ENCODE data around the gene PLA2G1B.

PLA2G1B gene

DNA sequence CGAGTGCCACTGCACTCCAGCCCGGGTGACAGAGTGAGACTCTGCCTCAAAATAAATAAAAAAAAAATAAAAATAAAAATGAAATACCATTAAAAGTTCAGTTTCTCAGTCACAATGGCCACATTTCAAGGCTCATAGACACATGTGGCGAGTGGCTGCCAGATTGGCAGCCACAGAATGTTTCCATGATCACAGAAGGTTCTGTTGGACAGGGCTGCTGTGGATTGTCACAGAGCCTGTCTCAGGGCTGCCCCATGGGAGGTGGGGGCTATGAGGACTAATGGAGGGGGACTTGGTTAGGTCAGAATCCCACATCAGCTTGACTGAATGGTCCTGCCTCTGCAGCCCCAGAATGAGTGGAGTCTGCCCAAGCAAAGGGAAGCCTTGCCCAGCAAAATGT, 3.8 kb upstream of the PLA2G1B start:
- H3K9me3 ChIP-seq (ENCODE audit: control extremely low read depth in 1 of 5, control insufficient read depth in 4 of 5, insufficient read depth in 2 of 5, low read depth in 1 of 5, low read length in 4 of 5), result peaks cover 0 to 3% (median 0%) of the 10 kb centered on the region in 5 experiments
- ChIA-PET CTCF (no interaction called here), POLR2A (interaction anchor here (0.6 to 0.7 kb wide), 2 partner anchors 29 to 38 kb away, joined by 3 read pairs; partner anchors contain the start of gene RNU4-1)
- DNase-seq, result no peak
- WGBS (ENCODE audit: insufficient coverage), result 100% methylated on average over 1 of the region's 3 CpGs
- no peak overlapping the region for H3K4me3 ChIP-seq (ENCODE audit: control insufficient read depth in 1 of 7, extremely low read depth in 1 of 7, insufficient read depth in 4 of 7, low read depth in 2 of 7, low read length in 6 of 7)
- H3K4me1 ChIP-seq (ENCODE audit: control extremely low read depth in 1 of 4, control insufficient read depth in 4 of 4, insufficient read depth in 4 of 4, low read length in 3 of 4), result no peaks in the 10 kb centered on the region
- peaks cover 0 to 10% (median 0%) of the 10 kb centered on the region in 5 experiments for H3K27me3 ChIP-seq (replicated peaks in 2 of 5; ENCODE audit: control insufficient read depth in 4 of 5, insufficient read depth in 5 of 5, low read length in 4 of 5)
- no peak overlapping the region for H3K27ac ChIP-seq (ENCODE audit: insufficient read depth in 1 of 2, low read depth in 1 of 2, low read length in 2 of 2, poor library complexity in 1 of 2, severe bottlenecking in 2 of 2)
- H3K36me3 ChIP-seq (ENCODE audit: control insufficient read depth in 4 of 4, insufficient read depth in 4 of 4, low read length in 3 of 4), result no peaks in the 10 kb centered on the region

DNA sequence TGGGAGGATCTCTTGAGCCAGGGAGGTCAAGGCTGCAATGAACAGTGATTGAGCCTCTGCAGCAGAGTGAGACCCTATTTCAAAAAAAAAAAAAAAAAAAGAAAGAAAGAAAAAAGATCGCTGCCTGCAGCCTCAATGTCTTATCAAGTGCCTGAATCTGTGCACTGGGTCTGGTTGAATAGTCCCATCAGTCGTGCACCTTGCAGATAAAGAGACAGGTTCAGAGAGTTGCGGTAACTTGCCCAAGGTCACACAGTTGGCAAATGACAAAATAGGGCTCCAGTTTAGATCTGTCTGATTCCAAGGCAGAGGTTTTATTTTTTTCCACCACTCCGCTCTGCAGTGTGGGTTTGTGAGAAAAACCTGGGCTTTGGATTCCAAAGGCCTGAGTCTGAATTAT, 649 bp upstream of the PLA2G1B start:
- H3K4me1 ChIP-seq (ENCODE audit: control extremely low read depth in 1 of 4, control insufficient read depth in 4 of 4, insufficient read depth in 4 of 4, low read length in 3 of 4), result peaks cover 0 to 5% (median 4%) of the 10 kb centered on the region in 4 experiments
- ChIA-PET POLR2A (no interaction called here), CTCF (interaction anchor here (0.9 to 1.4 kb wide), 2 partner anchors 23 to 101 kb away, joined by 3 to 4 read pairs; no protein-coding TSS in a partner anchor)
- WGBS (ENCODE audit: insufficient coverage), result 95% methylated on average over 4 of the region's 4 CpGs
- no peak overlapping the region for H3K27ac ChIP-seq (ENCODE audit: insufficient read depth in 1 of 2, low read depth in 1 of 2, low read length in 2 of 2, poor library complexity in 1 of 2, severe bottlenecking in 2 of 2)
- H3K9me3 ChIP-seq (ENCODE audit: control extremely low read depth in 1 of 5, control insufficient read depth in 4 of 5, insufficient read depth in 2 of 5, low read depth in 1 of 5, low read length in 4 of 5), result no peaks in the 10 kb centered on the region
- peaks cover 0 to 8% (median 0%) of the 10 kb centered on the region in 5 experiments for H3K27me3 ChIP-seq (replicated peaks in 2 of 5; ENCODE audit: control insufficient read depth in 4 of 5, insufficient read depth in 5 of 5, low read length in 4 of 5)
- H3K4me3 ChIP-seq (ENCODE audit: control insufficient read depth in 1 of 7, extremely low read depth in 1 of 7, insufficient read depth in 4 of 7, low read depth in 2 of 7, low read length in 6 of 7), result no peak overlapping the region
- no peaks in the 10 kb centered on the region for H3K36me3 ChIP-seq (ENCODE audit: control insufficient read depth in 4 of 4, insufficient read depth in 4 of 4, low read length in 3 of 4)
- DNase-seq, result no peak

DNA sequence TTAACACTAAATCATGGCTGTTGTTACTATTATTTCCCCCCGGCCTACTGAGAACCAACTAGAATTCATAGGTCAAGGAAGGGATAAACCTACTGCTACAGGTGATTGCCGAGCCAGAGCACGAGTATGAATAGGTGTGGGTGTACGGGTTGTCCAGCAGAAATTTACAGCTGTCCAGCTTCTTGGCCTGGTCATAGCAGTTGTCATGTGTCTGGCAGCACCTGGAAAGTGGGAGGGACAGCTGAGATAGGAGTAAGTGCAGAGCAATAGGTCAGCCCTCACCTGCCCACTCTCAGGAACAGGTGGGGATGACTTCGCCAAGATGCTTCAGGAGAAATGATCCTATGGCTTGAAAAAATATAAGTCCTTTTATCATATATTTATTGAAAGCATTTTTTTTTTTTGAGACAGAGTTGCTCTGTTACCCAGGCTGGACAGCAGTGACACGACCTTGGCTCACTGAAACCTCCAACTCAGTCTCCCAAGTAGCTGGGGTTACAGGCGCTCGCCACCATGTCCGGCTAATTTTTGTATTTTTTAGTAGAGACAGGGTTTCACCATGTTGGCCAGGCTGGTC, 2.6 kb downstream of the PLA2G1B start:
- H3K4me3 ChIP-seq (ENCODE audit: control insufficient read depth in 1 of 7, extremely low read depth in 1 of 7, insufficient read depth in 4 of 7, low read depth in 2 of 7, low read length in 6 of 7), result no peak overlapping the region
- no peaks in the 10 kb centered on the region for H3K36me3 ChIP-seq (ENCODE audit: control insufficient read depth in 4 of 4, insufficient read depth in 4 of 4, low read length in 3 of 4)
- no peaks in the 10 kb centered on the region for H3K9me3 ChIP-seq (ENCODE audit: control extremely low read depth in 1 of 5, control insufficient read depth in 4 of 5, insufficient read depth in 2 of 5, low read depth in 1 of 5, low read length in 4 of 5)
- ChIA-PET POLR2A (no interaction called here), CTCF (interaction anchor here (0.8 to 2.9 kb wide), 5 partner anchors 8 to 98 kb away, joined by 3 to 10 read pairs (median 5); no protein-coding TSS in a partner anchor)
- peaks cover 0 to 5% (median 4%) of the 10 kb centered on the region in 4 experiments for H3K4me1 ChIP-seq (ENCODE audit: control extremely low read depth in 1 of 4, control insufficient read depth in 4 of 4, insufficient read depth in 4 of 4, low read length in 3 of 4)
- WGBS (ENCODE audit: insufficient coverage), result 93% methylated on average over 2 of the region's 9 CpGs
- no peak for DNase-seq
- H3K27ac ChIP-seq (ENCODE audit: insufficient read depth in 1 of 2, low read depth in 1 of 2, low read length in 2 of 2, poor library complexity in 1 of 2, severe bottlenecking in 2 of 2), result no peak overlapping the region
- peaks cover 0 to 4% (median 0%) of the 10 kb centered on the region in 5 experiments for H3K27me3 ChIP-seq (replicated peaks in 2 of 5; ENCODE audit: control insufficient read depth in 4 of 5, insufficient read depth in 5 of 5, low read length in 4 of 5)

DNA sequence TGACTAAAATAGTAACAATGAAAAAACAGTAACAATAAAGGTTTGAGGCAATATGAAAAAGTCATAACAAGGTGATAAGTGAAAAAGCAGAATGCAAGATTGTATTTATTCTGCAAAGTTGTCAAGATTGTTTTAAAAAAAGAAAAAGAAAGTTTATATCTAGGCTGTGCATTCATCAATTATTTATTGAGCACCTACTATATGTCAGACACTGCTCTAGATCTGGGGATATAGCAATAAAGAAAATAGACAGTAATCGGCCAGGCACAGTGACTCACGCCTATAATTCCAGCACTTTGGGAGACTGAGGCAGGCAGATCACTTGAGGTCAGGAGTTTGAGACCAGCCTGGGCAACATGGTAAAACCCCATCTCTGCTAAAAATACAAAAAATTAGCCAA, 3.8 kb downstream of the PLA2G1B start:
- ChIA-PET POLR2A (no interaction called here), CTCF (interaction anchor here (0.9 to 1.6 kb wide), 5 partner anchors 10 to 112 kb away, joined by 3 to 6 read pairs (median 5); partner anchors contain the start of gene SIRT4)
- Histone ChIP-seq H3K36me3 (ENCODE audit: control insufficient read depth in 4 of 4, insufficient read depth in 4 of 4, low read length in 3 of 4) (no peaks in the 10 kb centered on the region), H3K27ac (ENCODE audit: insufficient read depth in 1 of 2, low read depth in 1 of 2, low read length in 2 of 2, poor library complexity in 1 of 2, severe bottlenecking in 2 of 2) (no peak overlapping the region), H3K4me1 (ENCODE audit: control extremely low read depth in 1 of 4, control insufficient read depth in 4 of 4, insufficient read depth in 4 of 4, low read length in 3 of 4) (peaks cover 0 to 5% (median 4%) of the 10 kb centered on the region in 4 experiments), H3K27me3 (replicated peaks in 2 of 5; ENCODE audit: control insufficient read depth in 4 of 5, insufficient read depth in 5 of 5, low read length in 4 of 5) (peaks cover 0 to 4% (median 0%) of the 10 kb centered on the region in 5 experiments), H3K4me3 (ENCODE audit: control insufficient read depth in 1 of 7, extremely low read depth in 1 of 7, insufficient read depth in 4 of 7, low read depth in 2 of 7, low read length in 6 of 7) (no peak overlapping the region), H3K9me3 (ENCODE audit: control extremely low read depth in 1 of 5, control insufficient read depth in 4 of 5, insufficient read depth in 2 of 5, low read depth in 1 of 5, low read length in 4 of 5) (no peaks in the 10 kb centered on the region)
- no CpG with 5 or more reads among the region's 2 CpGs for whole genome bisulfite sequencing (ENCODE audit: insufficient coverage)
- DNase-seq, result no peak

DNA sequence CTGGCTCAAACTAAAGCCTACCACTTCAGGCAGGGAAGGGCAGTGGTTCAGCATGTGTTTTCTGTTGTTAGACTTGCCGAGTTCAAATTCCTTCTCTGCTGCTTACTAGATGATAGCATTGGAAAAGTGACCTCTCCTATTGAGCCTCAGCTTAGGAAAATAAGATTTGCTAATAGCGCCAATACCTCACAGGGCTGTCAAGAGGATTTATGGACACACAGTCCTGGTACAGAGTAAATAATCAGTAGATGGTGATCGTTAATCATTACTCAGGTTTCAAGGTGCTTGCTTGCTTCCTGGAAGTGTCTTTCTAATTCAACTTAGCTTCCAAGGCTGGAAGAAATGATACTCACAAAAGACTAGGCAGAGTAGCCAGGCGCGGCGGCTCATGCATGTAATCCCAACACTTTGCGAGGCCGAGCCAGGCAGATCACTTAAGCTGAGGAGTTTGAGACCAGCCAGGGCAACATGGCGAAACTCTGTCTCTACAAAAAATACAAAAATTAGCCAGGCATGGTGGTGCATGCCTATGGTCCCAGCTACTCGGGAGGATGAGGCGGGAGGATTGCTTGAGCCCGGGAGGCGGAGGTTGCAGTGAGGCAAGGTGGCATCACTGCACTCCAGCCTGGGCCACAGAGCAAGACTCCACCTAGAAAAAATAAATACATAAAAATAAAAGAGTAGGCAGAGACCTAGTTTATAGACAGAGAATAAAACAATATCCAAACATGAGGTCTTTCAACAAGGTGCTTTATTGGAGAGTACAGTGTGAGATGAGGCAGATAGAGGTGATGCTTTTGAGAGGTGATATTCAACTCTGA, 6.0 kb downstream of the PLA2G1B start:
- peaks cover 5 to 17% (median 13%) of the 10 kb centered on the region in 4 experiments for H3K4me1 ChIP-seq (ENCODE audit: control extremely low read depth in 1 of 4, control insufficient read depth in 4 of 4, insufficient read depth in 4 of 4, low read length in 3 of 4)
- ChIA-PET POLR2A (no interaction called here), CTCF (interaction anchor here (1.0 to 1.7 kb wide), 2 partner anchors 9 to 14 kb away, joined by 3 to 7 read pairs; no protein-coding TSS in a partner anchor)
- no peaks in the 10 kb centered on the region for H3K9me3 ChIP-seq (ENCODE audit: control extremely low read depth in 1 of 5, control insufficient read depth in 4 of 5, insufficient read depth in 2 of 5, low read depth in 1 of 5, low read length in 4 of 5)
- no peaks in the 10 kb centered on the region for H3K27me3 ChIP-seq (replicated peaks in 2 of 5; ENCODE audit: control insufficient read depth in 4 of 5, insufficient read depth in 5 of 5, low read length in 4 of 5)
- WGBS (ENCODE audit: insufficient coverage), result 95% methylated on average over 9 of the region's 13 CpGs
- no peaks in the 10 kb centered on the region for H3K36me3 ChIP-seq (ENCODE audit: control insufficient read depth in 4 of 4, insufficient read depth in 4 of 4, low read length in 3 of 4)
- DNase-seq, result no peak
- H3K4me3 ChIP-seq (ENCODE audit: control insufficient read depth in 1 of 7, extremely low read depth in 1 of 7, insufficient read depth in 4 of 7, low read depth in 2 of 7, low read length in 6 of 7), result no peak overlapping the region
- no peak overlapping the region for H3K27ac ChIP-seq (ENCODE audit: insufficient read depth in 1 of 2, low read depth in 1 of 2, low read length in 2 of 2, poor library complexity in 1 of 2, severe bottlenecking in 2 of 2)

DNA sequence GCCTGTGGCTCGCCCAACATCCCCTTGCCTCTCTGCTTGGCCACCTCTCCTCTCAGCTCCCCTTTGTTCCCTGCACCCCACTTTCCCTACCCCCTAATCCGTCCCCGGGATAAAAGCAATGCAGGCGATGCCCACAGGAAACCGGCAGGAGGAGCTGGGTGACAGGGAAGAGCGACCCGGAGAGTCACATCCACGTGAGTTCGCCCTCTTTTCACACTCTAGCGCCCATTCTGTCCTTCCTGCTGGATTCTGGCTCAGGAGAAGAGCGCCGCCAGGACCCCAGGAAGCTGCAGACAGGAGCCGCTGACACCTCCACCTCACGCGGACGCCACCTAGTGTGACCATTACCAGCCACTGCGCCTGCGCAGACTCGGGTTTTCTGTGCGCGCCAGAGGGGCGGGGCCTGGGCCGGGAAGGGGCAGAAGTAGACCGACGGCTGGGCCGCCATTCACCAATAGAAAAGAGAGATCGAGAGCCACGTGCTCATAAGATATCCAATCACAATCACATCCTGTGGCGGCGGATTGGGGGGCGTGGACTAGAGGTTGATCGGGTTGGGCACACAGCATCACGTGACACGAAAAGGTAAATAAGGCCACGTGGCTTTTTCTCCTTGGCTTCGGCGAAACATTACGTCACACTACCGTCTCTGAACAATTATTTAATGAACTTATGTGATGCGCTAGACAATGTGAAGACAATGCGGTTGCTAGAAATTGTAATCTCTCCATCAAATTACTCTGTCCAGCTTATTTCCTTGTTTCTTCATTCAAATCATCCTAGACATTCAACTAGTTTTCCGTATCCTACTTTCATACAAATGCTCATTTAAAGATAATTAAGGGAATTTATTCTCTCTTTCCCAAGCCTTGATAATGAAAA, 10.1 kb downstream of the PLA2G1B start:
- H3K4me1 ChIP-seq (ENCODE audit: control extremely low read depth in 1 of 4, control insufficient read depth in 4 of 4, insufficient read depth in 4 of 4, low read length in 3 of 4), result peaks cover 5 to 15% (median 10%) of the 10 kb centered on the region in 4 experiments
- H3K4me3 ChIP-seq (ENCODE audit: control insufficient read depth in 1 of 7, extremely low read depth in 1 of 7, insufficient read depth in 4 of 7, low read depth in 2 of 7, low read length in 6 of 7), result peak overlapping the region; percentile 62 to 96 (median 79)
- H3K9me3 ChIP-seq (ENCODE audit: control extremely low read depth in 1 of 5, control insufficient read depth in 4 of 5, insufficient read depth in 2 of 5, low read depth in 1 of 5, low read length in 4 of 5), result no peaks in the 10 kb centered on the region
- no peaks in the 10 kb centered on the region for H3K27me3 ChIP-seq (replicated peaks in 2 of 5; ENCODE audit: control insufficient read depth in 4 of 5, insufficient read depth in 5 of 5, low read length in 4 of 5)
- 0% methylated on average over 18 of the region's 42 CpGs for WGBS (ENCODE audit: insufficient coverage)
- POLR2A ChIA-PET, result interaction anchor here (2.5 to 3.0 kb wide), 2 partner anchors 15 to 25 kb away, joined by 8 to 31 read pairs; partner anchors contain the start of genes RNU4-1, RNU4-2 and SIRT4
- CTCF ChIA-PET, result interaction anchor here (0.9 to 6.1 kb wide), 5 partner anchors 9 to 89 kb away, joined by 3 to 46 read pairs (median 10); partner anchors contain the start of genes PLA2G1B and SIRT4
- DNase-seq, result peak; percentile 99 to 100 (median 100)
- no peaks in the 10 kb centered on the region for H3K36me3 ChIP-seq (ENCODE audit: control insufficient read depth in 4 of 4, insufficient read depth in 4 of 4, low read length in 3 of 4)
- H3K27ac ChIP-seq (ENCODE audit: insufficient read depth in 1 of 2, low read depth in 1 of 2, low read length in 2 of 2, poor library complexity in 1 of 2, severe bottlenecking in 2 of 2), result peak overlapping the region; percentile 67 to 92

All from common myeloid progenitor, CD34-positive (primary cell).